ENCODE results near the gene GIGYF1. TPM values are rescaled to one million over a fixed set of nuclear protein-coding genes. Genes with fewer than 3 reads are reported as not detected.

GIGYF1 gene
- total and polyA plus RNA-seq, 2 of the 13 experiments (the other 11 are each of a cell fraction or from before 2014, with no cell fraction given): 7.6 to 16.1 TPM

- no peak for TF ChIP-seq RFX3 (CRISPR knock-in tag; IDR thresholded peaks at IDR 0.05)
- TF ChIP-seq TCF7L2 (IDR thresholded peaks at IDR 0.05; ENCODE audit: low read depth, low read length): no peak
- no peak for TF ChIP-seq MLX (CRISPR knock-in tag; IDR thresholded peaks at IDR 0.05)
- TF ChIP-seq NFAT5 (CRISPR knock-in tag; IDR thresholded peaks at IDR 0.05): no peak
- no peak for TF ChIP-seq SMC3 (IDR thresholded peaks at IDR 0.05; ENCODE audit: low read length)
- TF ChIP-seq ATF1 (CRISPR knock-in tag; IDR thresholded peaks at IDR 0.05): no peak
- no peak; the same call in 1 of the 2 replicates for TF ChIP-seq TSC22D2 (CRISPR knock-in tag; IDR thresholded peaks at IDR 0.05; ENCODE audit: borderline replicate concordance)
- 0 out of 2 replicates have a peak, but pooled peaks have one; percentile 10 for TF ChIP-seq MNT (IDR thresholded peaks at IDR 0.05)
- TF ChIP-seq ZNF75D (CRISPR knock-in tag; IDR thresholded peaks at IDR 0.05; ENCODE audit: borderline replicate concordance): no peak
- TF ChIP-seq ZNF598 (CRISPR knock-in tag; IDR thresholded peaks at IDR 0.05; ENCODE audit: borderline replicate concordance): 0 out of 2 replicates have a peak, but pooled peaks have one; percentile 54
- TF ChIP-seq TBX3 (IDR thresholded peaks at IDR 0.05; ENCODE audit: borderline replicate concordance): no peak
- TF ChIP-seq ZFY (CRISPR knock-in tag; IDR thresholded peaks at IDR 0.05): peak; percentile 47
- TF ChIP-seq YEATS4 (CRISPR knock-in tag; IDR thresholded peaks at IDR 0.05; ENCODE audit: borderline replicate concordance): peak; percentile 34; the same call in 1 of the 2 replicates
- no peak for TF ChIP-seq HOXA7 (CRISPR knock-in tag; IDR thresholded peaks at IDR 0.05)
- TF ChIP-seq DR1 (CRISPR knock-in tag; IDR thresholded peaks at IDR 0.05): no peak
- no peak for TF ChIP-seq ATF2 (CRISPR knock-in tag; IDR thresholded peaks at IDR 0.05)
- TF ChIP-seq ZNF264 (CRISPR knock-in tag; IDR thresholded peaks at IDR 0.05): no peak
- TF ChIP-seq FOXA1 (IDR thresholded peaks at IDR 0.05): no peak
- no peak for TF ChIP-seq FOXA1 (CRISPR knock-in tag; IDR thresholded peaks at IDR 0.05)
- no peak for TF ChIP-seq CREBL2 (CRISPR knock-in tag; IDR thresholded peaks at IDR 0.05; ENCODE audit: borderline replicate concordance)
- no peak for TF ChIP-seq ZNF558 (CRISPR knock-in tag; IDR thresholded peaks at IDR 0.05; ENCODE audit: borderline replicate concordance)
Measured at GRCh38 chr7:100720671-100721504, 26.8 kb upstream of the GIGYF1 start (continued).

All from HepG2 (cell line).